Omental fat pad (tissue), 4 donors: Measurements from ENCODE around the gene AGO1. TPM values are rescaled to one million over a fixed set of nuclear protein-coding genes. Genes with fewer than 3 reads are reported as not detected.

Source experiments
- ATAC-seq: fragments of 150-250 bp; one replicate; pipeline ENCODE4 v1.9.1; 2016; ENCODE audit warnings: mild to moderate bottlenecking, moderate library complexity; ENCODE audit not compliant: low FRiP score
- DNase-seq: peaks from one replicate; pipeline ENCODE4 v3.0.0-alpha.2; 2019; ENCODE audit warnings: low spot score
- total RNA-seq, 4 donors: library from RNA; depleted of rRNA; stranded (reverse); fragments of >200 nt; gene quantifications; one replicate each; pipeline ENCODE4 v1.1.0, GENCODE V29; 2016
- TF ChIP-seq, protein P1 (sequence below), 3 donors: fragments of 450-650 bp; IDR thresholded peaks; one replicate each; pipeline ENCODE4 v1.5.1; 2016 to 2017; ENCODE audit warnings: antibody characterized with exemption in 3 of 3, mild to moderate bottlenecking in 3 of 3, moderate library complexity in 2 of 3

AGO1 gene
- total RNA-seq, 4 donors from 2014 or later, result 20.5 to 25.1 (median 22.7) TPM

DNA sequence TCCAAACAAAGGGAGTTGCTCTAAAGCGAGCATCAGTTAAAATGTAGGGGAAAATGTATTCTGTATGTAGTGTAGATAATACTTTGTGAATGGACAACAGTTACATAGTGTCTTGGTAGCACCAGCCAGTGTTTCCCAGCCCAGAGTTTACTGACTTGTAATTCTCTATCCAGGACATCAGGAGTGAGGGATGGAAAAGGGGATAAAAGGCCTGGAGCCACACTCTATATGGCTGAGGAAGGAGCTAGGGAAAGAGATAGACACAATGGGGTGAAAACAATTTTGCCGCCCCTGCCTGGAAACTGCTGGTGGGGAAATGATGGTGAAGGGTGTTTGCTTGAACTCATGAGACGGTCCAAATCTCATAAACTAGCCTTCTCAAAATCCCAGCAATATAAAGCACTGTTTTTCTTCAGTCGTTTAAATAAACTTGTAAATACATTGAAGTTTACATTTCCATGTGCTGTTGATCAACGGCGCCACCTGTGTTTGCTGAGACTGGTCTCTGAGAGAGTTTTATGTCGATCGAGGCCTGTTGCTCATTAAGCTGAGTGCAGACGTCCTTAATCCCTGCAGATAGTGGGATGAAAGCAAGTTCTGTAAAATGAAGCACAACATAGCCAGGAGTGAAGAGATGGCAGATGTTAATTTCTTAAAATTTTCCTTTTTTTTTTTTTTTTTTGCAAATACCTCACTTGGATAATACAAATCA lies 27.9 kb upstream of the AGO1 start:
- TF ChIP-seq, protein P1, sequence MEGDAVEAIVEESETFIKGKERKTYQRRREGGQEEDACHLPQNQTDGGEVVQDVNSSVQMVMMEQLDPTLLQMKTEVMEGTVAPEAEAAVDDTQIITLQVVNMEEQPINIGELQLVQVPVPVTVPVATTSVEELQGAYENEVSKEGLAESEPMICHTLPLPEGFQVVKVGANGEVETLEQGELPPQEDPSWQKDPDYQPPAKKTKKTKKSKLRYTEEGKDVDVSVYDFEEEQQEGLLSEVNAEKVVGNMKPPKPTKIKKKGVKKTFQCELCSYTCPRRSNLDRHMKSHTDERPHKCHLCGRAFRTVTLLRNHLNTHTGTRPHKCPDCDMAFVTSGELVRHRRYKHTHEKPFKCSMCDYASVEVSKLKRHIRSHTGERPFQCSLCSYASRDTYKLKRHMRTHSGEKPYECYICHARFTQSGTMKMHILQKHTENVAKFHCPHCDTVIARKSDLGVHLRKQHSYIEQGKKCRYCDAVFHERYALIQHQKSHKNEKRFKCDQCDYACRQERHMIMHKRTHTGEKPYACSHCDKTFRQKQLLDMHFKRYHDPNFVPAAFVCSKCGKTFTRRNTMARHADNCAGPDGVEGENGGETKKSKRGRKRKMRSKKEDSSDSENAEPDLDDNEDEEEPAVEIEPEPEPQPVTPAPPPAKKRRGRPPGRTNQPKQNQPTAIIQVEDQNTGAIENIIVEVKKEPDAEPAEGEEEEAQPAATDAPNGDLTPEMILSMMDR (IDR thresholded peaks at IDR 0.05), result no peak
- ATAC-seq (no peak), DNase-seq (no peak)

DNA sequence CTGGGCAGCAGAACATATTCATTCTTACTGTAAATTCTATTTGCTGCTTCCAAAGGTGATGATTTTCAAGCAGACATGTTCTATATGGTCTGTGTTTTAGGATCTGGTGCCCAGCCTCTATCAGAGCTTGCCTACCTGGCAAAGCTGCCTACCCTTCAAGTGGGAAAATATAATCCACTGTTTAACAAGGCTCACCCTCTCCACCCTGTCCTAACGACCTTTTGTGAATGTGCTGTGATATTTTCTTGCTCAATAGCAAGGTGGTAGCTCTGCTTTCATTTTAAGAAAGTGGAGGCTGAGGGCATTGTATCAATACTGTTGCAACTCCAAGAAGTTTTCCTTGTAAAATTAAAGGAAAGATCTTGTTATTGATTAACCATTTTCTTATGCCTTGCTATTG lies 26.0 kb upstream of the AGO1 start:
- TF ChIP-seq, protein P1 (IDR thresholded peaks at IDR 0.05), result no peak
- no peak for ATAC-seq
- no peak for DNase-seq

DNA sequence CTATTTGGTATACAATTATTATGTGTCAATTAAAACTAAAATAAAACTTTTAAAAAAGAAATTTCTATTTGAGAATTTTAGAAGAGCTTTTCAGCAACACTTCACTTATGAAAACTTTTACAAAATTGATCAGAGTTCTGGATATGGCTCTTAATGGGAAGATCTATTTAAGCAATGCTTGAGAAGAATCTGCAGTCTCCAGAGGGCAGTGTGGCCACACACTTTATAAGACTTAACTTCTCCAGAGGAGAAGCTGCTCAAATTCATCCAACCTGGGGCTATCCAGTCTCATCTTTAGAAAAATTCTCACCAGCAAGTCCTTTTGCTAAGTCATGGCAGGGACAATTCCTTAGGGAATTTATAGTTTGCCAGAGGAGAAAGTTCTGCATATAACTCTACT lies 25.2 kb upstream of the AGO1 start:
- ATAC-seq, result no peak
- TF ChIP-seq, protein P1 (IDR thresholded peaks at IDR 0.05), result no peak
- DNase-seq, result no peak

DNA sequence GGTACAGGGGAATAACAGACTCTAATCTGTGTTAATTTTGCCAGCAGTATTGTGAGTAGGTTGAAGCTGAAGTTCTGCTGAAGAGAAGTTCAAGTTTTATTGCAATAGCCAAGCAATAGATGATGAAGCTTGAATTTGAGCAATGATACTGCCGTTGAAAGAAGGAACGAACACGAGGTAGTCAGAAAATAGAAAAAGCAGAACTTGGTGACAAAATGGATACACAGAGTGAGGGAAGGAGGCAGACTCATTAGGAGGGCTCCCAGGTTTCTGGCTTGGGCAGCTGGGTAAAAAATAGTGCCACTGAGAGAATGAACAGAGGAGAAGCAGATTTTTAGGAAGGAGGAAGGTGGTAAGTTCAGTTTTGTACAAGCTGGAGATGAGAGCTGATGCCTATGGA lies 22.3 kb upstream of the AGO1 start:
- no peak for DNase-seq
- TF ChIP-seq, protein P1 (IDR thresholded peaks at IDR 0.05), result no peak
- ATAC-seq, result no peak

DNA sequence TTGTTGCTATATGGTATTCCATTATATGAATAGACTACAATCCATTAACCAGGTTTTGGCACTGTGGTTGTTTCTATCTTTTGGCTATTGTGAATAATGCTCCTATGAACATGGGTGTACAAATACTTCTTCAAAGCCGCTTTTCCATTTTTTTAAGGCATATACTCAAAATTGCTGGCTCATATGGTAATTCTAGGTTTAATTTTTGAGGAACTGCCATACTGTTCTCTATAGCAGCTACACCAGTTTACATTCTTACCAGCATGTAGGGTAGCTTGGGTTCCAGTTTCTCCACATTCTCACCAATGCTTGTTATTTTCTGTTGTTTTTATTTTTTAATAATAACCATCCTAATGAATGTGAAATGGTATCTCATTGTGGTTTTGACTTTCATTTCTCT lies 19.9 kb upstream of the AGO1 start:
- DNase-seq (no peak), ATAC-seq (no peak)
- TF ChIP-seq, protein P1 (IDR thresholded peaks at IDR 0.05), result no peak

DNA sequence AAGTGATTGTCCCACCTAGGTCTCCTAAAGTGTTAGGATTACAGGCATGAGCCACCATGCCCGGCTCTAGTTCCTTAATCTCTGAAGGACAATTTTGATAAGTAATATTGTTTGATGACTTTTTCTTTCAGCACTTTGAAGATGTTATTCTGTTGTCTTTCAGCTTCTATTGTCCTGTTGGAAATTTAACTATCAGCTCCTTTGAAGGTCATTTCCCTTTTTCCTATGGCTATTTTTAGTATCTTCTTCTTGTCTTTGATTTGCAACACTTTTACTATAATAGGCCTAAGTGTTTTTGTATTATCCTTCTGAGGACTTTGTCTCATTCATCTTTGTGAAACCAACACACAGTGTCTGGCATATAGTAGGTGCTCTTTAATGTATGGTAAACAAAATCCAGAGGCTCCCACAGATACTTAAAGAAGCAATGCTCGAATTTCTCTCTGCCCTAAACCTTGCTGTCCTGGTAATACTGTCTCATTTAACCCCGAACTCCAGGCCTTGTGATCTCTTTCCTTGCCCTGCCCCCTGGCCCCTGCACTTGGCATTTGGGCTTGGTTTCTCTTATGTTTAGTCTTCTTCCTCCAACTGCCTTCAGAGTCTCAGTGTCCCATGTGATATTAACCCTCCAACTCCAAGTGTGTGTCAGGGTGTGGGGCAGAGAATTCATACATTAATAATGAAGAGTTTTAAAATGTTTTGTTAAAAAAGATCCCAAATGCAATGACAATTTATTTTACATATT lies 19.0 kb upstream of the AGO1 start:
- TF ChIP-seq, protein P1 (IDR thresholded peaks at IDR 0.05), result no peak
- ATAC-seq (no peak), DNase-seq (no peak)

DNA sequence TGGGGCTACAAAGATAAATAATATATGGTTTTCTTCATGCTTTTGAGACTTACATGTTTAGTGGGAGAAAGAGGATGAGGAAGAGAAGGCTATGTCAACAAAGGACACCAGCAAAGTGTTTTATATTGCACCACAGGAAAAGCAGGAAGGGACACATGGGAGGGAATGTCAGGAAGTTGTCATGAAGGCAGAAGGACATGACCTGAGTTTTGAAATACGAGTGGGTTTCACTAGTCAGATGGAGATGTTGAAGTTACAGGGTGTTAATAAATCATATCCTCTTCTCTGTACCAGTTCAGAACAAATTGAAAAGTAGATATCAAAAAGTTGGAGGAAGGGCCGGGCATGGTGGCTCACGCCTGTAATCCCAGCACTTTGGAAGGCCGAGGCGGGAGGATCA lies 18.2 kb upstream of the AGO1 start:
- TF ChIP-seq, protein P1 (IDR thresholded peaks at IDR 0.05), result no peak
- ATAC-seq (no peak), DNase-seq (no peak)
